Memory B cell (primary cell): ENCODE measurements around the gene ZNF365.

Source experiments
- ATAC-seq: fragments of 150-1000 bp; cut with Tn5 transposase; 2 replicates; pipeline ENCODE4 v1.10.0; 2021; ENCODE audit warnings: low read depth, mild to moderate bottlenecking, moderate library complexity
- DNase-seq, 2 donors: peaks; one replicate each; pipeline ENCODE4 v3.0.0; 2022; ENCODE audit warnings: low spot score in 2 of 2
- H3K27ac Mint-ChIP-seq: one replicate; pipeline ENCODE4 v1.8.0; 2022; ENCODE audit warnings: mild to moderate bottlenecking, moderate library complexity, mixed read lengths
- H3K27me3 Mint-ChIP-seq: one replicate; pipeline ENCODE4 v1.8.0; 2022; ENCODE audit warnings: mixed read lengths
- H3K36me3 Mint-ChIP-seq: one replicate; pipeline ENCODE4 v1.8.0; 2022; ENCODE audit warnings: mild to moderate bottlenecking, mixed read lengths
- H3K4me1 Mint-ChIP-seq: one replicate; pipeline ENCODE4 v1.8.0; 2022; ENCODE audit warnings: mixed read lengths
- H3K4me3 Mint-ChIP-seq: one replicate; pipeline ENCODE4 v1.8.0; 2022; ENCODE audit warnings: mild to moderate bottlenecking, moderate library complexity, mixed read lengths
- H3K9me3 Mint-ChIP-seq: one replicate; pipeline ENCODE4 v1.8.0; 2022; ENCODE audit warnings: mixed read lengths

The ZNF365 gene

DNA sequence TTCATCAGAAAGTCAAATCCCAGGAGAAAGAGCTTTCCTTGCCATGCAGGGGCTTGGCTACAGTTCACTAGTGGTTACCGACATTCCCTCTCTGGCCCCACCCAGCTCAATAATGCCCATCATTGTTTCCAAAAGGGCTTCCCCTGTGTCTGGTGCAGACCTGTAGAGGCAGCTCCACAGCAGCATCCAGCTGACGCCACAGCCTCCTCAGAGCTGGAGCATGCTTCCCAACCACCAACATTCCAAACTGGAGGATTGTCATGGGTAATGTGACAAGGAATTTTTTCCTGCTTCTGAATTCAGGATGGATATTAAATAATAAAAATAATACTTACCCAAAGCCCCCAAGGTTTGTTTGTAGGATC is 77.4 kb downstream of the ZNF365 start:
- no peaks in the 10 kb centered on the region for H3K36me3 Mint-ChIP-seq
- ATAC-seq: no peak

More for the DNA sequence above, 77.4 kb downstream of the ZNF365 start:
- no peaks in the 10 kb centered on the region for H3K27me3 Mint-ChIP-seq
- no peak overlapping the region for H3K27ac Mint-ChIP-seq
- peaks cover 11% of the 10 kb centered on the region for H3K4me1 Mint-ChIP-seq
- no peaks in the 10 kb centered on the region for H3K9me3 Mint-ChIP-seq
- no peak for DNase-seq
- H3K4me3 Mint-ChIP-seq: no peak overlapping the region
